22Rv1 (cell line): Measurements from ENCODE around the gene SLC12A8.

Source experiments
- ZFX ChIP-seq: fragments of 450-650 bp; IDR thresholded peaks from 2 replicates; pipeline ENCODE4 v1.6.1; 2017; ENCODE audit warnings: antibody characterized with exemption, borderline replicate concordance
- TF ChIP-seq, protein P1 (sequence below): fragments of 450-650 bp; IDR thresholded peaks from 2 replicates; pipeline ENCODE4 v1.5.1; 2017; ENCODE audit warnings: mild to moderate bottlenecking

DNA sequence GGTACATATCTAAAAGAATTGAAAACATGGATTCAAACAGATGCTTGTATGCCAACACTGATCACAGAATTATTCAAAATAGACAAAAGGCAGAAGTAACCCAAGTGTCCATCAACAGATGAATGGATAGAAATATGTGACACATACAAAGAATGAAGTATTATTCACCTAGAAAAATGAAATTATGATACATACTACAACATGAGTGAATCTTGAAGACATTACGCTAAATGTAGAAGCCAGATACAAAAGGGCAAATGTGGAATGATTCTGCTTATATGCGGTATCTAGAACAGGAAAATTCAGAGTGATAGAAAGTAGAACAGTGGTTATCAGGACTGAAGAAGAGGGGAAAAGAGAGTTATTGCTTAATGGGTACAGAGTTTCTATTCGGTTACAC, 26.2 kb upstream of the SLC12A8 start:
- TF ChIP-seq, protein P1, sequence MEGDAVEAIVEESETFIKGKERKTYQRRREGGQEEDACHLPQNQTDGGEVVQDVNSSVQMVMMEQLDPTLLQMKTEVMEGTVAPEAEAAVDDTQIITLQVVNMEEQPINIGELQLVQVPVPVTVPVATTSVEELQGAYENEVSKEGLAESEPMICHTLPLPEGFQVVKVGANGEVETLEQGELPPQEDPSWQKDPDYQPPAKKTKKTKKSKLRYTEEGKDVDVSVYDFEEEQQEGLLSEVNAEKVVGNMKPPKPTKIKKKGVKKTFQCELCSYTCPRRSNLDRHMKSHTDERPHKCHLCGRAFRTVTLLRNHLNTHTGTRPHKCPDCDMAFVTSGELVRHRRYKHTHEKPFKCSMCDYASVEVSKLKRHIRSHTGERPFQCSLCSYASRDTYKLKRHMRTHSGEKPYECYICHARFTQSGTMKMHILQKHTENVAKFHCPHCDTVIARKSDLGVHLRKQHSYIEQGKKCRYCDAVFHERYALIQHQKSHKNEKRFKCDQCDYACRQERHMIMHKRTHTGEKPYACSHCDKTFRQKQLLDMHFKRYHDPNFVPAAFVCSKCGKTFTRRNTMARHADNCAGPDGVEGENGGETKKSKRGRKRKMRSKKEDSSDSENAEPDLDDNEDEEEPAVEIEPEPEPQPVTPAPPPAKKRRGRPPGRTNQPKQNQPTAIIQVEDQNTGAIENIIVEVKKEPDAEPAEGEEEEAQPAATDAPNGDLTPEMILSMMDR: no peak
- no peak for TF ChIP-seq ZFX
